ENCODE data around the gene TPRX1. TPM values are rescaled to one million over a fixed set of nuclear protein-coding genes. Genes with fewer than 3 reads are reported as not detected.
A peak's percentile ranks its signal among the peaks of the same experiment; 100 is the strongest.
"Not testable (repeated sequence)": the region's sequence is repeated elsewhere in the genome, so short reads cannot be mapped to it uniquely, and the experiment has no call there.

The TPRX1 gene
- total RNA-seq, 4 donors from 2014 or later = not detected

DNA sequence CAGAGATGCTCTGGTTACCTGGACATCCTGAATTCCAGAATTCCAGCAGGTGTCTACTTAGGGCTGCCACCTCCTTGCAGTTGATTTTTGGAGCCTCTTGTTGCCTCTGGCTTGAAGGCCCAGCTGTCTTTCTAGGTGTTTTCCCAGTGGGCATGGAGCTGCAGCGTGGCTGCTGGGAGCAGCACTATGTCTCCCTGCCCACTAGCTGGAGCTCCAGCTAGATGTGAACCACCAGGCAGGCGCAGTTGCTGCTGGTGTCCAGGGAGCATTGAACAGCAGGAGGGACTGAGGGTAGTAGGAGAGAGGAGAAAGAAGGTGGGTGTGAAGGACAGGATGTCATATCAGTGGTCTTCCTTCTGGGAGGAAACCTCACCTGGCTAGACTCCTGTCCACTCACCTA lies 35.7 kb downstream of the TPRX1 start:
- TF ChIP-seq EP300 (IDR thresholded peaks at IDR 0.05) (no peak), POLR2A (IDR thresholded peaks at IDR 0.05; ENCODE audit: low read depth) (no peak), POLR2AphosphoS5 (IDR thresholded peaks at IDR 0.05) (no peak)
- TF ChIP-seq, protein P1, sequence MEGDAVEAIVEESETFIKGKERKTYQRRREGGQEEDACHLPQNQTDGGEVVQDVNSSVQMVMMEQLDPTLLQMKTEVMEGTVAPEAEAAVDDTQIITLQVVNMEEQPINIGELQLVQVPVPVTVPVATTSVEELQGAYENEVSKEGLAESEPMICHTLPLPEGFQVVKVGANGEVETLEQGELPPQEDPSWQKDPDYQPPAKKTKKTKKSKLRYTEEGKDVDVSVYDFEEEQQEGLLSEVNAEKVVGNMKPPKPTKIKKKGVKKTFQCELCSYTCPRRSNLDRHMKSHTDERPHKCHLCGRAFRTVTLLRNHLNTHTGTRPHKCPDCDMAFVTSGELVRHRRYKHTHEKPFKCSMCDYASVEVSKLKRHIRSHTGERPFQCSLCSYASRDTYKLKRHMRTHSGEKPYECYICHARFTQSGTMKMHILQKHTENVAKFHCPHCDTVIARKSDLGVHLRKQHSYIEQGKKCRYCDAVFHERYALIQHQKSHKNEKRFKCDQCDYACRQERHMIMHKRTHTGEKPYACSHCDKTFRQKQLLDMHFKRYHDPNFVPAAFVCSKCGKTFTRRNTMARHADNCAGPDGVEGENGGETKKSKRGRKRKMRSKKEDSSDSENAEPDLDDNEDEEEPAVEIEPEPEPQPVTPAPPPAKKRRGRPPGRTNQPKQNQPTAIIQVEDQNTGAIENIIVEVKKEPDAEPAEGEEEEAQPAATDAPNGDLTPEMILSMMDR (IDR thresholded peaks at IDR 0.05) = no peak
- intact Hi-C loops (cut with DNase I) = no loop called here
- DNase-seq (ENCODE audit: extremely low spot score) = no peak
- H3K36me3 ChIP-seq = no peaks in the 10 kb centered on the region
- no peaks in the 10 kb centered on the region for H3K27me3 ChIP-seq
- peaks cover 3 to 10% (median 9%) of the 10 kb centered on the region in 4 donors for H3K4me1 ChIP-seq
- H3K27ac ChIP-seq (replicated peaks in 1 of 4) = no peak overlapping the region
- 76% methylated on average over 2 of the region's 2 CpGs for WGBS
- H3K4me3 ChIP-seq = no peak overlapping the region
- no peaks in the 10 kb centered on the region for H3K9me3 ChIP-seq

DNA sequence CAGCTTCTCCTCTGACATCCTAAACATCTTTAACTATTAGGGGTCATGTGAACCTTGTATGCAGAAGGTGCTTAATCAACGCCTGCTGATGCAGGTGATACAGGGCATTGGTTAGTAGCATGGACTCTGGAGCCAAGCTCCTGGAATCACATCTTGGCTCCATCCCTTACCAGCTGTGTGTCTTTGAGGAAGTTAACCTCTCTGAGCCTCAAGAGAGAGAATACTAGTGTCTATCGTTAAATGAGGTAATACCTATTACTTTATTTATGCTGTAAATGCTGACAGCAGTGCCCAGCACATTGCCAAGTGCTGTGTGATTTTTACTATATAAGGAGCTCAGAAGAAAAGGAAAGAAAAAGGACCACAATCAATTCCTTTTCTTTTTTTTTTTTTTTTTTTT lies 37.0 kb downstream of the TPRX1 start:
- H3K27ac ChIP-seq (replicated peaks in 1 of 4) = no peak overlapping the region
- no peaks in the 10 kb centered on the region for H3K9me3 ChIP-seq
- no peaks in the 10 kb centered on the region for H3K36me3 ChIP-seq
- no peaks in the 10 kb centered on the region for H3K27me3 ChIP-seq
- intact Hi-C loops (cut with DNase I) = no loop called here
- peaks cover 7 to 10% (median 9%) of the 10 kb centered on the region in 4 donors for H3K4me1 ChIP-seq
- H3K4me3 ChIP-seq = no peak overlapping the region
- no peak for DNase-seq (ENCODE audit: extremely low spot score)
- TF ChIP-seq EP300 (IDR thresholded peaks at IDR 0.05) (no peak), POLR2A (IDR thresholded peaks at IDR 0.05; ENCODE audit: low read depth) (no peak), POLR2AphosphoS5 (IDR thresholded peaks at IDR 0.05) (no peak)
- TF ChIP-seq, protein P1 (IDR thresholded peaks at IDR 0.05) = no peak
- WGBS = 91% methylated on average over 2 of the region's 2 CpGs

DNA sequence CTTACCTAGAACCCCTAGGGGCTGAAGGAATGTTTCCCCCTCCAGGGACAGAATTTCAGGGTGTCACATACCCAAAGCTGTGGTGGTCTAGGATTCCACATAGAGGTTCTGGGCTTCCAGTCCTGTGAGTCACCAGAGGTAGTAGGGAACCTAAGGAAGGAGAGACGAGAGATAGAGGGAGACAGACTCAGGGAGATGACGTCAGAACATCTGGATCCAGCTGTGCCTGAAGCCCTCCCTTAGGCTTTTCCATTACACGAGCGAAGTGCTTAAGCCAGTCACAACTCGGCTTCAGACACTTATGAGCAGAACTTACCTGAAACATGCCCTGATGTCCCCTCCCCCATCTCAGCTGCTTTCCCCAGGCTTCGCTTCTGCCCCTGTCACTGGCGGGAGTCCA lies 37.7 kb downstream of the TPRX1 start:
- no peaks in the 10 kb centered on the region for H3K36me3 ChIP-seq
- no peak overlapping the region for H3K4me3 ChIP-seq
- peaks cover 7 to 10% (median 9%) of the 10 kb centered on the region in 4 donors for H3K4me1 ChIP-seq
- no peak overlapping the region for H3K27ac ChIP-seq (replicated peaks in 1 of 4)
- H3K9me3 ChIP-seq = no peaks in the 10 kb centered on the region
- intact Hi-C loops (cut with DNase I) = loop anchor here (1.0 kb wide), 1 partner anchor 22 kb away; no protein-coding TSS in a partner anchor
- TF ChIP-seq, protein P1 (IDR thresholded peaks at IDR 0.05) = no peak
- TF ChIP-seq POLR2AphosphoS5 (IDR thresholded peaks at IDR 0.05) (no peak), POLR2A (IDR thresholded peaks at IDR 0.05; ENCODE audit: low read depth) (no peak), EP300 (IDR thresholded peaks at IDR 0.05) (no peak)
- 79% methylated on average over 7 of the region's 7 CpGs for WGBS
- no peak for DNase-seq (ENCODE audit: extremely low spot score)
- no peaks in the 10 kb centered on the region for H3K27me3 ChIP-seq

DNA sequence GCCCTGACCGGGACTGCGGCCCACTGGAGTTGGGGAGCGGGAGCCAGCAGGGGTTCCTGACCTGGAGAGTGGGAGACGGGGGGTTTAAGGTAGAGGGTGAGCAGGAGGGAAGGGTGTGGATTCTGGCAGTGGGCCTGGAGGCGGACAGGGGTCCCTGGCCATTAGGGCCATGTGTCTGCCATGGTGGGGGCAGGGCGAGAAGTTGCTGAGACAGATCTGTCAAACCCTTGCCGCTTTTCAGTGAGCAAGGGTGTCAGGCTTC lies 38.1 kb downstream of the TPRX1 start:
- H3K4me1 ChIP-seq = peaks cover 7 to 10% (median 9%) of the 10 kb centered on the region in 4 donors
- intact Hi-C loops (cut with DNase I) = loop anchor here (1.0 kb wide), 1 partner anchor 22 kb away; no protein-coding TSS in a partner anchor

DNA sequence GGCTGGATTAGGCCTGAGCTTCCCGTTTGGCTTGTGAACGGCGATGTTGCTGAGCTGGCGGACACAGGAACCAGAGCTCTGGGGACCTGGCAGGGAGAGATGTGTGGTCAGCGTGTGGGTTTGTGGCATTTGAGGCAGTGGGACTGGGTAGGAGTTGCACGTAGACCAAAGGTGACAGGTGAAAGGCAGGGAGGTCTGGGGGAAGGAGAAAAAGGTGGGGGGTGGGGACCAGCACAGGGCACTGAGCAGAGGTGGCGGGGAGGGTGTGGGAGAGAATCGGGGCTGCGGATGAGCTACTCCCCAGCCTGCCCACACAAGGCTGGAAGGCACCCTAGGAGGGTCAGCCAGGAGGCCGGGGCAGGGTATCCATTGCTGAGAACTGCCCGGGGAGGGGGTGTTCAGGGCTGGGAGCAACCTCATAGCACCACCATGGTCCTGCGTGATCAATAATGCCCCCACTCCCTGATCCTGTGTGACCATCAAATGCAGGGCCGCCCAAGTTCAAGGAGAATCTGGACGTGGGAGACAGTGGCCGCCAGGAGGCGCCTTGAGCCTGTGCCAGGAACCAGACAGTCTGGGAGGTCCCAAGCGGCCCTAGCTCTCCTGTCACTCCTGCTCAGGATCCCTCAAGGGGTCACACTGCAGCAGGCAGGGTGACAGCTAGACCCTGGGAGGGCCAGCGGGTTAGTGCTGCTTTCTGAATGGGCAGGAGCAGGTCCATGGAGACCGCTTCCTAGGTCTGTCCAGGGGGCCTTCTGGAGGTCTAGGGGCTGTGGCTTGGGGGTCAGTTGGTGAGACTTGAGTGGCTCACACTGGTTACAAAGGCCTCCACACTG lies 38.6 kb downstream of the TPRX1 start:
- Histone ChIP-seq H3K36me3 (peaks cover 0 to 1% (median 0%) of the 10 kb centered on the region in 4 donors), H3K4me3 (no peak overlapping the region), H3K9me3 (no peaks in the 10 kb centered on the region), H3K4me1 (peaks cover 7 to 10% (median 9%) of the 10 kb centered on the region in 4 donors), H3K27me3 (no peaks in the 10 kb centered on the region), H3K27ac (replicated peaks in 1 of 4) (no peak overlapping the region)
- intact Hi-C loops (cut with DNase I) = loop anchor here (1.0 kb wide), 1 partner anchor 23 kb away; no protein-coding TSS in a partner anchor
- WGBS = 35% methylated on average over 18 of the region's 19 CpGs
- DNase-seq (ENCODE audit: extremely low spot score) = no peak
- no peak for TF ChIP-seq POLR2A (IDR thresholded peaks at IDR 0.05; ENCODE audit: low read depth)
- peak; percentile 7 to 17 for TF ChIP-seq POLR2AphosphoS5 (IDR thresholded peaks at IDR 0.05)
- TF ChIP-seq EP300 (IDR thresholded peaks at IDR 0.05) = no peak
- TF ChIP-seq, protein P1 (IDR thresholded peaks at IDR 0.05) = peak; percentile 80 to 90 (median 83)

More for the DNA sequence above, 38.1 kb downstream of the TPRX1 start:
- WGBS = 78% methylated on average over 4 of the region's 7 CpGs
- no peaks in the 10 kb centered on the region for H3K36me3 ChIP-seq
- H3K4me3 ChIP-seq = no peak overlapping the region
- no peak for TF ChIP-seq EP300 (IDR thresholded peaks at IDR 0.05)
- no peak overlapping the region for H3K27ac ChIP-seq (replicated peaks in 1 of 4)
- H3K9me3 ChIP-seq = no peaks in the 10 kb centered on the region
- no peaks in the 10 kb centered on the region for H3K27me3 ChIP-seq
- no peak for DNase-seq (ENCODE audit: extremely low spot score)

DNA sequence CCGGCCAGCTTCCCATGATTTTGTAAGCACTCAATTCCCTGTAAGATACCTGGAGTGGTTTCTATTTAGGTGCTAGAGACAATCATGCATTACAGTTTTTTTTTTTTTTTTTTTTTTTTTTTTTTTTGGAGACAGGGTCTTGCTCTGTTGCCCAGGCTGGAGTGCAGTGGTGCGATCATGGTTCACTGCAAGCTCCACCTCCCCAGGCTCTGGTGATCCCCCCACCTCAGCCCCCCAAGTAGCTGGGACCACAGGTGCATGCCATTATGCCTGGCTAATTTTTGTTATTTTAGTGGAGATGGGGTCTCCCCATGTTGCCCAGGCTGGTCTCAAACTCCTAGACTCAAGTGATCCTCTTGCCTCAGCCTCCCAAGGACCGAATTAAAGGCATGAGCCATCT lies 39.6 kb downstream of the TPRX1 start:
- 80% methylated on average over 3 of the region's 3 CpGs for WGBS
- peaks cover 0 to 12% (median 8%) of the 10 kb centered on the region in 4 donors for H3K36me3 ChIP-seq
- DNase-seq (ENCODE audit: extremely low spot score) = not testable (repeated sequence)

More for the DNA sequence above, 39.6 kb downstream of the TPRX1 start:
- H3K4me3 ChIP-seq; H3K27me3 ChIP-seq; intact Hi-C loops (cut with DNase I); H3K27ac ChIP-seq (replicated peaks in 1 of 4); H3K9me3 ChIP-seq; H3K4me1 ChIP-seq: not testable (repeated sequence)

Data from esophagus muscularis mucosa (tissue), 4 donors.